GM18511 (cell line): ENCODE results near the gene GRID1.

Experiments used
- ATAC-seq: cut with Tn5 transposase; IDR thresholded peaks from one replicate; pipeline ENCODE4 v1.9.1; 2021; ENCODE audit warnings: mild to moderate bottlenecking, moderate library complexity; ENCODE audit not compliant: unreplicated experiment

GRID1 gene

GRCh38 chr10:86160890-86161585 lies 205.6 kb downstream of the GRID1 start:
- no peak for ATAC-seq

GRCh38 chr10:86159797-86160196 lies 206.8 kb downstream of the GRID1 start:
- ATAC-seq = no peak

DNA sequence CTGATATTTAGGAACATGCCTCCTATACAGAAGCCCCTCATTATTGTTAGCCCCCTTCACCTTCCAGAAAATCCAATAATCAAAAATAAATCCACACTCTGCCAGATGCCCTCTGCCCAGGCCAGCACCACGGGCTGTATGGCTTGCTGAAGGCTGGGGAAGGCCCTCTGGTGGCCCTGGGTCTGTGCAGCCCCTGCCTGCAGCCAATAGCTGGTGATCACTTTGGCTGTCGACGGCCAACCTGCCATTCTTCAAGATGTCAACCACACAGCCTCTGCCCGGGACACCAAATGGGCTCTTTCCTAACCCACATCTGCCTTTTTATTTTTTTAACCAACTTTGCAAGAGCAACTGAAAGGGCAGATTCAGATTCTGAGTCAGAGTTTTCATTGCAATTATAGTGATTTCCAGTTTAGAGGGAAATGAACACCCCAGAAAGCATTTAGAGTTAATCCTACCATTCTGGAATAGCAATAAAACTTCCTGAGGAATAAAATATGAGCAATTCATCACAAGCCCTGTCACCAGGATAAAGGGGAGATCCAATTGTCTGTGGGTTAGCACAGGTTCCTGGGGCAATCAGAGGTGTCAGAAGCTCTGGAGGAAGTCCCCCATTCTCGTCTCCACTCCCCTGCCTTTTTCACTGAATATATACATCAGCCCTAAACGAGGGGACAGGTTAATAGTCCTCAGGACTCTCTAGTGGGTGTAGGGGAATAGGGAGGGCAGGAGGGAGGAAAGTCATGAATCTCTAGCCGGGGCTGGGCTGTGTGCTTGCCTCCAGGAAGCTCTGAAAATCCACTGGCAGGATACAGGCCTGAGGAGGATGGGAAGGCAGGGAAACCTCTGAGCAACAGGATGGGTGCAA lies 211.3 kb downstream of the GRID1 start:
- no peak for ATAC-seq

DNA sequence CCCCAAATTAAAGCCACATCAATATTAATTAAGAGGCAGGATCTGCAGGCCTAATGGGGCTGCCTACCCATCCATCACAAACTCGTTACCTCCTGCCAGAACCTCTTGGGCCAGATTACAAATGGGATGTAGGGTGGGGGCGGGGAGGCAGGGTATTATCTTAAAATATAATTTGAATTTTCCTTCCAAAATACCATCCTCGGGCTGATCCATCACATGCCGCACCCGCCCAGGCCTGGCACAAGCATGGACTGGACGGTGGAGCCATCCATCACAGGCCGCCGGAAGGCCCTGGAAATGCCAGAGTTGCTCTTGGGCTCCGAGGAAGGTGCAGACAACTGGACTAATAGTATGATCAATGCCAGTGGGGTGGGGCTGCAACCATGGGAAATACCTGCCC lies 212.8 kb downstream of the GRID1 start:
- ATAC-seq = no peak

DNA sequence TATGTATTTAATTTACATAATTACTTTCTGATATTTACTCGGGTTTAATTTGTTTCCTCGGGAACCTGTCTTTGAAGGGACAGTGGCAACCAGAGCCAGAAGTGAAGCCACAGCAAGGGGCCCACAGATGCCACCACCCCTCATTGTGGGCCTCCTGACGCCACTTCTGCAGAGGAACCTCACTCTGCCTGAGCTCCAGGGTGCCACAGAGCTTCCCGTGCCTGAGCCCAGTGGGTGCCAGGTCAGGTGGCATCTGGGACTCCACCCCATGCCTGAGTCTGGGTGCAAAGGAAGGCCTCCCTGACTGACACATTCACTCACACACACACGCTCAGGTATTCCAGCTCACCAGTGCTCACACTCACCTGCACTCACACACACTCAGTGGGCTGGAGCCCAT lies 213.7 kb downstream of the GRID1 start:
- ATAC-seq = no peak

- no peak for ATAC-seq
These were observed 214.2 kb downstream of the GRID1 start for GRCh38 chr10:86152354-86152753.

GRCh38 chr10:86151613-86152012 lies 215.0 kb downstream of the GRID1 start:
- ATAC-seq = no peak

- no peak for ATAC-seq
These were observed 217.3 kb downstream of the GRID1 start for GRCh38 chr10:86149257-86149656.

DNA sequence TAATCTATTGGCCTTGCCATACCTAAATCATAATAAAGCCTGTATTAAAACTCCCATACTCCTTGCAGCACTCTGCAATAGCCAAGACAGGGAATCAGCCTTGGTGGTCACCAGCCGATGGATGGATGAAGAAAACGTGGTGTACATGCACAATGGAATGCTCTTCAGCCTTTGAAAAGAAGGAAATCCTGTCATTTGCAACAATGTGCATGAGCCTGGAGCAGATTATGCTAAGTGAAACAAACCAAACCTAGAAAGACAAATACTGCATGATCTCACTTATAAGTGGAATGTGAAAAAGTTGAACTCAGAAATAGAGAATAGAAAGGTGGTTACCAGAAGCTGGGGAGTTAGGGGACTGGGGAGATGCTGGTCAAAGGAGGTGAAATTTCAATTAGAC lies 218.5 kb downstream of the GRID1 start:
- no peak for ATAC-seq

GRCh38 chr10:86144301-86144700 lies 222.3 kb downstream of the GRID1 start:
- no peak for ATAC-seq

- ATAC-seq = no peak
These were observed 224.7 kb downstream of the GRID1 start for GRCh38 chr10:86141896-86142295.

DNA sequence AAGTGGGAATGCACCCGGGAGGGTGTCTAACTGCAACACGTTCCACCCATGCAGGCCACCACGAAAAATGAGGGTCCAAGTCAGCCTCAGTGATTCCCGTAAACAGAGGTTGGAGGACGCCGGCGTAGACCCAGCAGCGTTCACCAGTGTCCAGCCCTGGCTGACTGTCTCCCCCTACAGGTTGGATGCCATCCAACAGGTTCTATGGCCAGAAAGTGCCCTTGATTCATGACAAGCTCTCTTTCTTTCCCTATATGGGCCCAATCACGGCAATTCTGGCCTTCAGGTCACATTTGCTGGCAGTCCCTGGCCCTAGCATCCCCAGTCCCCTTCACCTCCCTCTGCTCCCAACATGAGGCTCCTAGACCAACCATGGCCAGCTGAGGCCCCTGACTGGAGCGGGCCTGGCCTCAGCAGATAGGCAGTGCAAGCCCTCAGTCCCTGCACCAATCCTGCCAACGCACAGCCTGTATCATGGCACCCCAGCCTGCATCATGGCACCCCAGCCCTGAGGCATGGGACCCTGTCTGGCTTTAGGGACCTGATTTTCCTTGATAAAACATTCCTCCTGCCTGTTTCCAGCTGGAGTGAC lies 227.4 kb downstream of the GRID1 start:
- ATAC-seq = peak; percentile 52

DNA sequence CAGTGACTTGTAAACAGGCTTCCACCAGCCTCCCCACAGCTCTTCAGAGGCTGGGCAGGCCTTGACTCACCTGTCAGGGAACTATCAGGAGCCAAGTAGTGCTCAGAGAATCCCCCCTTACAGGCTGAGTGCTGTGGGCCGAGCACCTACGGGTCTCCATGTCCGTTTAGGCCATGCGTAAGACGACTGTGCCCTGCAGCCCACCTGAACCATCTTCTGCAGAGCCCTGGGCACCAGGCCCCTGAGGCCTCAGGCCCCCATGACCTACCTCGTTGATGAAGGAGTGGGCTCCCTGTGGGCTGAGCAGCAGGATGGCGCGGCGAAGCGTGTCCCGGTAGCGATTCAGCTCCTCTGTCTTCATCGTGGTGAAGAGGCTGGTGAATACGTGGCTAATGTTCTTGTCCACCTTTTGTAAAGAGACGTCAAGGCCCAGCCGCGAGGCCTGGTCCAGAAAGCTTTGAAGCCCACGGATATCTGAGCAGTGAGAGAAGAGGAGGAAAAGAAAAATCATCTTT lies 228.0 kb downstream of the GRID1 start:
- ATAC-seq = no peak

GRCh38 chr10:86137561-86137960 lies 229.0 kb downstream of the GRID1 start:
- no peak for ATAC-seq

- ATAC-seq = no peak
These were observed 229.7 kb downstream of the GRID1 start for GRCh38 chr10:86136934-86137333.

- ATAC-seq = no peak
These were observed 231.4 kb downstream of the GRID1 start for GRCh38 chr10:86135191-86135590.

- no peak for ATAC-seq
These were observed 235.7 kb downstream of the GRID1 start for GRCh38 chr10:86130737-86131475.

GRCh38 chr10:86130041-86130440 lies 236.6 kb downstream of the GRID1 start:
- no peak for ATAC-seq

DNA sequence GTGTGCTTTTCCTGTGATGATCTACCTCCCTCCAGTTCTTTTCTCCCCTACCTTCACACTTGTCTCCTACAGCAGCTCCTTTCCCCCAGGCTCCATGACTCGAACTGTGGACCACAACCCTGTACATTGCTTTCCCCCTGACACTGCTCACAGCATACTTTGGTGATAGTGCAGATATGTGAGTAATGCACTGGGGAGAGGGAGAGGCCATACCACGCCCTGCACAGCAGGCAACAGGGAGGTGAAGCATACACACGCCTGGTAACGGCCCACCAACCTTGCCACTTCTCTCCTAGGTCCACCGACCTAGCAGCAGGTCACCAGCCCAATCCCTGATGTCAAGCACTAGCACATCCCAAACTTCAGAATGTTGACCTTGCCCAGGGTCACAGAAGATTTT lies 238.2 kb downstream of the GRID1 start:
- no peak for ATAC-seq

- ATAC-seq = no peak
These were observed 239.2 kb downstream of the GRID1 start for GRCh38 chr10:86127274-86127819.

GRCh38 chr10:86124734-86125133 lies 241.9 kb downstream of the GRID1 start:
- no peak for ATAC-seq
